ENCODE measurements around the gene ZMIZ1.
"Not testable (repeated sequence)": the region's sequence is repeated elsewhere in the genome, so short reads cannot be mapped to it uniquely, and the experiment has no call there.

Gene ZMIZ1

DNA sequence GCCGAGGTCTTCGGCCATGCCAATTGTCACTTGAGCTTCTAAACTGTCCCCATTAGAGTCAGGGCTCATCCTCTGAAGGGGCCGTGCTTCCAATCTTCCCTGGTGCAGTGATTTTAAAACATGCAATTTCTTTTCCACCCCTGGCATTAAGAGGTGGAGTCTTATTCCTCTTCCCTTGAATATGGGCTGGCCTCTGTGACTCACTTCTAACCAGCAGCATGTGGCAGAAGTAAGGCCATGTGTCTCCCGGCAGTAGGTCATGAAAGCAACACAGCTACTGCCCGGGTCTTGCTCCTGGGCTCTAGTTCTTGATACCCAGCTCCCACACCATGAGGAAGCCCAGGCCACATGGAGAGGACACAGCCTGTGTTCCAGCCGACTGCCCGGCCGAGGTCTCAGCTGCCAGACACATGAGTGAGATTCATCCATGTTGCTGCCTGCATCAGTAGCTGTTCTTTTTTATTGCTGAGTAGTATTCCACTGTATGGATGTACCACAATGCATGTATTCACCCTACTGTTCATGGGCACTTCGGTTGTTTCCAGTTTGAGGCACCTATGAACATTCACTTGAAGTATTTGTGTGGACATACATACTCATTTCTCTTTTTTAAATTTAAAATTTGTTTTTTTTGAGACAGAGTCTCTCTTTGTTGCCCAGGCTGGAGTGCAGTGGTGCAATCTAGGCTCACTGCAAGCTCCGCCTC, 264.0 kb downstream of the ZMIZ1 start:
- FAIRE-seq = not testable (repeated sequence)

DNA sequence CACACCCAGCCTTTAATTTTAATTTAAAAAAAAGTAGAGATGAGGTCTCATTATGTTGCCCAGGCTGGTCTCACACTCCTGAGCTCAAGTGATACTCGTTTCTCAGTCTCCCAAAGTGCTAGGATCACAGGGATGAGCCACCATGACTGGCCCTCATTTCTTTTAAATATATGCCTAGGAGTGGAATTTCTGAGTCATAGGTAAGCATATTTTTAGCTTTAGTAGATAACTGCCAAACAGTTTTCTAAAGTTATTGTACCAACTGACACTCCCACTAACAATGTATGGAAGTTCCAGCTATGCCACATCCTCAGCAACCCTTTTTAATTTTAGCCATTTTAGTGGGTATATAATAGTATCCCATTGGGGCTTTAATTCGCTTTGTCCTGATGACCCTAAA, 264.7 kb downstream of the ZMIZ1 start:
- no peak for FAIRE-seq

DNA sequence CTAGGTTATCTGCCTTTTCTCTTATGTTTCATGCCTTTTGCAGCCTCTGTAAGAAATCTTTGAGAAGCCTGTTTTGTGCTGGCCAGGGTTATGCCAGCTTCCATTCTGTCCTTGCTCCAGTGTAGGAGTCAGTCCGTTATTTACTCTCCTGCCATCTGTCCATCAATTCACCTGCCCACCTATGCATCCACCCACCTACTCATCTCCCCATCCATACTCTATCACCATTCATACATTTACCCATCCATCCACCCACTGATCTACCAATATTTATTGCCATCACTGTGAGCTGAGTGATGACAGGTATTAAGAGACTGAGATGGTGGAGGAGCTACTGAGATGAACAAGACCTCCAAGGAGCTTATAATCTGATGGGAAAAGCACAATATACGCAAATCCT, 265.8 kb downstream of the ZMIZ1 start:
- FAIRE-seq = no peak

DNA sequence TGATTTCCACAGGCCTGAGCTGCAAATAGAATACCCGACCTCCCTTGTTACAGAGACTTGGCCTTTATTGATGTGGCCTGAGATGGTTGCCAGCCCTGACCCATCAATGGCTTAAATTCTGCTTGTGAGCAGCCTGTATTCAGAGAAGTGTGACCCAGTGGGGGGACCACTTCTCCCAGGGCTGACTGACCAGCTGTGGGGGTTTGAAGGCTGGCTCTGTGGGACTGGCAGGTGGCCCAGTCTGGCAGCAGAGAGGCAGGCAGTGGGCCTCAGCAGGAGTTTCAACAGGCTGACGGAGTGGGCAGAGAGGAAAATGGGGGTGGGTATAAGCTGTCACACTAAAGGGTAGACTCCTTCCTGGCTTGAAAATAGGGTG, 266.3 kb downstream of the ZMIZ1 start:
- no peak for FAIRE-seq

DNA sequence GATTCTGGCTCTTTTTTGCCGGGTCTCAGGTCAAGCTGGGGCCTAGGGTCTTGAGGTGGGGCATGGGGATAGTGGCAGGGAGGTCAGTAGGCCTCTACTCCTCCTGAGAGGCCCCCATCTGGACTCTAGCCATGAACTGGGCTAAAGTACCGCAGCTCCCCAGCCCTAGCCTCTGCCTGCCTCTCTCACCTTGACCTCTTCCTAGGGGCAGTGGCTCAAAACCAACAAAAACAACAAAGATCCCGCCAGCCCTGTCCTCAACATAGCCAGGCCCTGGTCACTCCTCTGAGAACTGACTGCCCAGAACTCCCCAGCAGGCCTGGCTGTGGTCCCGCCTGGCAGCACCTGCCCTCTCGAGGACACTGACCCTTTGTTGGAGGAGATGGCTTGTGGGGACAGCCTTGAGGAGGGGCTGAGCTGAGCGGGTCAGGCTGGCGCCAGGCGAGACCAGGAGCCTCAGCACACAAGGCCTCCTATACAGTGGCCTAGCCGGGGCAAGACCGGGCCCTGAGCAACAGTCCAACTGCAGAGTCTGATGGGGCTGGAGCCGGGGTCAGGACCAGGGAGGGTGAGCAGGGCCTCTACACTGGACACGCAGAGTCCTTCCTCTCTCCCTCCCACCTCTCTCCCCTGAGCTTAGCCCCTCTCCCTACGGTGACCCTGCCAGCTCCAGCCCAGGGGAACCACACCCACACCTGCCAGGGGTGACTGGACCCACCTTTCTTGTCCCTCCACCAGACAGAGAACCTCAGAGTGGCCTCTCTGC, 266.9 kb downstream of the ZMIZ1 start:
- no peak for FAIRE-seq

DNA sequence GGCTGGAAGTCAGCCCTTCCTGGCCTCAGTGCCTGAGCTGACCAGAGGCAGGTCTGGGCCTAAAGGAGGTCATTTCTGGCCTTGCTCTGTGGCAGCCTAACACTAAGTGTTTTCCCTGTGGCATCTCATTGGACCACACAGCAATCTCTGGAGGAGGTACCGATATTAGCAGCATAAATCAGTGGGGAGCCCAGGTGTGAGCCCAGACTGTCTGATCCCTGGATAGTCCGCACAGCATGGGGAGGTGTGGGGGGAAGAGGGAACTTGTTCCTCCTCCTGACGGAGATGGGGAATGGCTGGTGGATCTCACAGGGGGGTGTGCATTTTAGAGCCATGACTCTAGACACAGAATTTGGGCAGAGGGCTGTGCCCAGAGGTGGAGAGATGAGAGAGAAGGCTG, 267.5 kb downstream of the ZMIZ1 start:
- FAIRE-seq = no peak

DNA sequence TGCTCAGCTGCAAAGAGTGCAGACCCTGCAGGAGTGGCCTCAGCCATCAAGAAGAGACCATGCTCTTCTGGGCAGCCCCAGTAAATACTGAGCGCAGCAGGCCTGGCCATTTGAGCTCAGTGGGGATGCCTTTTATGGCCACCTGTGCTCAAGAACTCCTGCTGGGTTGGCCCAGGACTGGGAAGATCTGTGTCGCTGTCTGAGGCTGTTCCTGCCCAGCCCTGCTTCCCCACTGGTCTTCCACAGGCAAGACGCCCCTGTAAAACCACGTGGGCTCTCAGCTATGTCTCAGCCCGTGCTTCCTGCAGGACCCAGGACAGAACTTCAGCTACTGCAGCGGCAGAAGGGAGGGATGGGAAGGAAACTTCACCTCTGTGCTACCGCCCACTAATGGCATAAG, 268.0 kb downstream of the ZMIZ1 start:
- FAIRE-seq = no peak

DNA sequence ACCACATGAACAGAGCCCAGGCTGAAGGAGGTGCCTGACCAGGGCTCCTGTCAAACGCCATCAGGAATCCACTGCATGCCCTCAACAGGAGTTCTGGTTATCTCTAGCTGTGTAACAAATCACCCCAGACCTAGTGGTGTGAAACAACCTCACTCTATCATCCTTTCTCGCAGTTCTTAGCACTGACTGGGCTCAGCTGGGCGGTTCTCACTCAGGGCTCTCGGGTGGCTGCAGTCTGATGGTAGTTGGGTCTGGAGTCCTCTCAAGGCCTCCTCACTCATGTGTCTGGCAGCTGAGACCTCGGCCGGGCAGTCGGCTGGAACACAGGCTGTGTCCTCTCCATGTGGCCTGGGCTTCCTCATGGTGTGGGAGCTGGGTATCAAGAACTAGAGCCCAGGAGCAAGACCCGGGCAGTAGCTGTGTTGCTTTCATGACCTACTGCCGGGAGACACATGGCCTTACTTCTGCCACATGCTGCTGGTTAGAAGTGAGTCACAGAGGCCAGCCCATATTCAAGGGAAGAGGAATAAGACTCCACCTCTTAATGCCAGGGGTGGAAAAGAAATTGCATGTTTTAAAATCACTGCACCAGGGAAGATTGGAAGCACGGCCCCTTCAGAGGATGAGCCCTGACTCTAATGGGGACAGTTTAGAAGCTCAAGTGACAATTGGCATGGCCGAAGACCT, 269.2 kb downstream of the ZMIZ1 start:
- FAIRE-seq = not testable (repeated sequence)

DNA sequence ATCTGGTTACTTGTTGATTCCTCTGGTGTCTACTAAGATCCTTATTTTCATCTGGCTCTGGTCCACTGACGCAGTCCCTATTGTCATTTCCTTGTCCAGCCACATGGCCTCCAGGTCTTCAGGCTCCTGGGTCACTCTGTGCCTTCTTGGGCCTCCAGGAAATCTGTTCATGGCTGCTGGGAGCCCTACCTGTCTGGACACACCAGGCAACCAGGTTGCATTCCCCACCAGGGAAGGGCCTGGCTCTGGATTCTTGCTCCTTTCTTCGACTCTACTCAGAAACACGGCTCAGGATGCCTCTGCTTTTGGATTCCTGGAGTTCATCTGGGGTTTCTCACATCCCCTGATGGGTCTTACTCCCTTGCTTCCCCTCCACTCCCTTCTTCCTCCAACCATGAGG, 270.5 kb downstream of the ZMIZ1 start:
- no peak for FAIRE-seq

DNA sequence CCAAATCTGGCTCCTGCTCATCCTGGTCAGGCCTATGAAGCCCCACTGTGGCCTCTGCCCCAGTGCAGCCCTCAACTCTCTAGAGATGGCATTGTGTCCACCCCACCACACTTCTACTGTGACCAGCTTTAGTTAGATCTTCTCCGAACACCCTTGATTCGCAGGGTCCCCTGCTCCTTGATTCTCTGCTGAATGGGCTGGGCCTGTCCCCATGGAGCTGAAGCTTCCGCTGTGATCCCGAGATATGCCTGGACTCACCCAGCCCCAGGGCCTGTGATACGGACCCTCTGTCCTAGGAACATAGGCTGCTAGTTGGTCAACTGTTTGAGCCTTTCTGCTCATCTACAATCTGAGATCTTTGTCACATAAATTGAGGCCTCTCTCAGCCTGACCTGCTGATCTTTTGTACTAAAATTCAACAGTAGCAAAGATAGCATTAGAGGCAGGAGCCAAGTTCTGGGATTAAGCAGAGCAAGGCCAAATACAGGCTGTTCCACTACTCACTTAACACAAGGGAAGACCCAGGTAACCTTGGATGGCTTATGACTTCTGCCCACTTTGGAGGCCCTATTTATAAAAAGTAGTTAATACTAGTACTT, 272.0 kb downstream of the ZMIZ1 start:
- FAIRE-seq = no peak

DNA sequence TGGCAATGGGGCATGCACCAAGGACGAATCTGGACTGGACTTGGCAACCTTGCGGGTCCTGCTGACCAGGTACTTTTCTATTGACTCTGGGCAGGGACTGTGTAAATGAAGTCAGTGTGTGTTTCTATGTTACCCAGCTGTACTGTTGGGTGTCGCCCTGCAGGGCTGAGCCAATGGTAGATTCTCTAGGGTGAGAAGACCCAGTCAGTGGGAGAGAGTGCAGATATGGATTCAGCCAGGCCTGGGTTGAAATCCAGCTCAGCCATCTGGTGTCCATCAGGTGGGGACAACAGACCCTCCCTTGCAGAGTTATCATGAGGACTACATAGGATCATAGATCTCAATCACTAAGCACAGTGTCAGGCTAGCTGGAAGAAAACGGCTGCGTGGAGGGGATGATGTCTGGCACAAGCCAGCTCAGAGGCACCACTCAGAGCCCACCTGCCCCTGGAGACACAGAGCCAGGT, 273.6 kb downstream of the ZMIZ1 start:
- no peak for FAIRE-seq

DNA sequence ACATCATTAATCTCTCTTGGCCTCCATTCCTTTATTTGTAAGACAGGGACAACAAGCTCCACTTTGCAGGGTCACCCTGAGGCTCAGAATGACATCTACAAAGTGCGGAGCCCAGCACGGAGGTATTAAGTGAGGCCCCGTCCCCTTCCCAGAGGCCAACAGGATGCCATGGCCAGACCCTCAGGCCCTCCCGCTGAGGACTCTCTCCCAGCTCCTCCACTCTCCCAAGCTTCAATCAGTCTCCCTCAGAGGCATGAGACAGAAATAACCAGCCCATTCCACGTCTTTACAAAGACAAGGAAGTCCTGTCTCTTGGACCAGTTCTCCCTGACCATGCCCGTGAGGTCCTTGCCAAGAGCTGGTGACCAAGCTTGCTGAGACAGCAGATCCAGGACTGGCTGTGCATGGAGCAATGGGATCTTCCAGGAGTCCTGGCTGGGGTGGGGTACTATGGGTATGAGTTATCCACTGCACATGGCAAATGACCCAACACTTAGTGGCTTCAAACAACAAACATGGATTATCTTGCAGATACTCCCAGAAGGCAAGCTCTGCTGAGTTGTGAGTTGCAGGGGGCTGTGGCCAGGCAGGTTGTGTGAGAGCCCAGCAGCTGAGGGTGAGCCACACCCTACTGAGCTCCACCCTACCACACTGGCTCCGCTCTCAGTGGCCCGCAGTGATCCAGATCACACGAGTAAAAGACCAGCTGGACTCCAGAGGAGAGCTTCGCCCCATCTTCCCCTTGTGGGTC, 274.2 kb downstream of the ZMIZ1 start:
- FAIRE-seq = no peak

DNA sequence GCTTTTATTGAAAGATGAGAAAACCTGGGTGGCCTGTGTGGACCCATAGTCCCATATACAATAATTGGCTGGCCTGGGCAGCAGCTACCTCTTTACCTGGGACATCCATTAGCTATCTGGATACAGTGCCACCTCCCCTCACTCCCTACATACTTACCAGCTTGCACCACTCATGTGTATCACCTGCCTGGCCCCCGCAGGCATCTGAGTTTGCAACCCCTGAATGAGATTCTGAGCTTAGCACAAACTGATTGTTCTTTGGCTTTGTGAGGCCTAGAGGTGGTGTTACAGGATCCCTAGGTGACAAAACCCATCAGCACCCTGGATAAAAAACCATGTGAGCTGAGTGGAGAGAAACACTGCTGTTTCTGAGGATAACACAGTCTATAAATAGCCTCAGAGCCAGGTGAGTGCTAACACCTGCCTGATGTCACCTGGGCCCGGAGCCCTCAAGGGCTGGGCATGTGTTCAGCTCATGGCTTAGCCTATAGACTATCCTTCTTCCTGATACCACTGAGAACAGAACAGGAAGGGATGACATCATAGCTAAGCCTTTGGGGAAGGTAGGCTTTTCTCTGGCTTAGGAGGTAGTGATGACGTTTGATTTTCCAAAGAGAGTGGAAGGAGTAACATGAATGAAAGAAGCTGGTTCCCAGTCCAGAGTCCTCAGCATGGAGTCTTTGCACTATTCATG, 275.9 kb downstream of the ZMIZ1 start:
- no peak for FAIRE-seq

DNA sequence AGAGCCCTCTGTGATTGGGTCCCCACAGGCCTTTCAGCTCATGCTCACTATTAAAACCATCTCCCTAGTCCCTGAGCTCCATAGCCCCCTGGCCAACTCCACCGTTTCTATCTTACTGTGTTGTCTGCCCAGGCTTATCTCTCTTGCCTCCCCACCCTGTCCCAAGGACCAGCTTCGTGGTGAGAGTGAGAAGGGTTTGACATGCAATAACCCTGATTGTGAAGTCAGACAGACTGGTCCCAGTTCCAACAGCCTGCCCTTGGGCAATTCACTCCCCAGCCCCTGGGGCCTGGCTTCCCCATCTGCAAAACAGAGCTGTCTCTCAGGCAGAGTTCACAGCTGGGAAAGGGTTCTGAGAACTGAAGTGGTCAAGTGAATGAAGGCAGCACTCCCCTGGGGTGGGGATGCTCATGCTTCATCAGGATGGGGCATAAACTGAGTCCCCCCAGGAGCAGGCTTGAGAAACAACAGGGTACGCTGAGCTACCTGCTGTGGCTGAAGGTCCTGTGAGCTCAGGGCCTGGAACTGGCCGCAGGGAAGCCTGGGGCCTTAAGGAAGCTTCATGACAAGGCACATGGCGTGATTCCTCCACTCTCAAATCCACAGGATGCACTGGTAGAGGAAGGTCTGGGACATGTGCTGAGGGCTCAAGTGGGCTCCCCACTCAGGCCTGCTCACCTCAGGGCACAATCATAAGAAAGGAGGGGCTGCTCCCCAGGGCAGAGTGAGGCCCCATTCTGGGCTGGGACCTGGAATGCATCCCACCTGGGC, 276.7 kb downstream of the ZMIZ1 start:
- no peak for FAIRE-seq

DNA sequence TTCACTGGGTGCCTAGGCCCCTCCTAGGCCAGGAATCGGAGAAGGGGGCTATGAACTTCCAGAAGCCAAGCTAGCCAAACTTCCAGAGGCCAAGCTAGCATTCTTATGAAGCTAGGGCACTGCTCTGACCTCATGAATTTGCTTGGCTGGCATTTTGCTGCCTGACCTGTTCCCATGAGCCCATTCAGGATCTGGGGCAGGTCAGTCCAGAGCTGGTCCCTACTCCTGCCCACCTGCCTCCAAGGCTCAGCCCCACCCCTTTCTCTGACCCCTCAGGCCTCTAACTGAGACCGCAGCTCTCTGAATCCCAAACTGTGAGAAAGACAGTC, 277.2 kb downstream of the ZMIZ1 start:
- no peak for FAIRE-seq

DNA sequence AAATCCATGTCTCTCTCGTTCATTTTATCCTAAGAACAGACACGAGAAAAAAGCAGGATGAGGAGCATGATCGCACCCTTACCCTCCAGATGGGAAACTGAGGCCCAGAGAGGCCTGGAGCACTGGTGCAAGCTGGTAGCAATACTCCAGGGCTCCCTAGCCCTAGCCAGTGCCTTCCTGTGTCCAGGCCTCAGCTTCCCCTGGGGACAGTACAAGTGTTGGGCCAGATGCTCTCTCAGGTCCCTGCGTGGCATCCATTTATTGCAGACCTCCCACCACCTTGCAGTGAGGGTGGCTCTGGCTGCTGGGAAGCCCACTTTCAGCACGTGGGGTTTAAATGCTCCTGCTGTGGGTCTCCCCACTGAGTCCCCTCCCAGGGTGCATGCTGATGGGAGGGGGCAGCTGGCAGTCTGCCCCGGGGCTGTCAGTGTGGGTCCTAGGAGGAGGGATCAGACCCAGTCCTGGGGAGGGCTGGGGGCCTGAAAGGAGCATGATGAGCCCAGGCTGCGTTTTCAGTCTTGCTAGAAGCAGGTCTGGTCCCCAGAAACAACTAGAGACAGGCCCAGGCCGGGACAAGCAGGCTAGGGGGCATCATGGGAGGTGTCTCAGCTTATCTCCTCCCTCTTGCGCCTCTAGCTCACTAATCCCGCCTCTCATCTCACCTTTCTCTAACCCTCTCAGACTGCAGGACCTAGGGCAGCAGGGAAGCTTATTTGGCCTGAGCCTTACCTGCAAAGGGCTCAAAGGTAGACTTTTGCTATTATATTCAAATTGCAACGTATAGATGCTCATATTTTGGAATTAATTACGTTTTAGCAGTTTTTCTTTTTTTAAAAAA, 277.8 kb downstream of the ZMIZ1 start:
- no peak for FAIRE-seq

DNA sequence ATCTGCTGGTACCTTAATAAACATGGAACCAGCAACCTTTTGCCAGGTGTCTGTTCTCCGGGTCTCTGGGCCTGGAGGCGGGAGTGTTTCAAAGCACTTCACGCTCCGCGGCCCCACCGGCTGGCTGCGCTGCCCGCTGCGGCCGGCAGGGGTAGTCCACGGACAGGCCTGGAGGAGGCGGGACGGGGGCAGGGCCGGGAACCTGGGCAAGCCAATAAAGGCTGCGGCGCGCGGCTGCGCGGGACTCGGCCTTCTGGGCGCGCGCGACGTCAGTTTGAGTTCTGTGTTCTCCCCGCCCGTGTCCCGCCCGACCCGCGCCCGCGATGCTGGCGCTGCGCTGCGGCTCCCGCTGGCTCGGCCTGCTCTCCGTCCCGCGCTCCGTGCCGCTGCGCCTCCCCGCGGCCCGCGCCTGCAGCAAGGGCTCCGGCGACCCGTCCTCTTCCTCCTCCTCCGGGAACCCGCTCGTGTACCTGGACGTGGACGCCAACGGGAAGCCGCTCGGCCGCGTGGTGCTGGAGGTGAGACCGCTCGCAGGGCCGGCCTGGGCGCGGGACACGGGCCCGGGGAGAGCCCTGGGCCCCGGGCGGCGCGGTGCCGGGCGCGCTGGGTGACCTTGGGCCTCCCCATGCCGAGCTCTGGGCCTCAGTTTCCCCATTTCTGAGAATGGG, 278.6 kb downstream of the ZMIZ1 start, which contains the start of gene PPIF:
PPIF (plus strand) TSS at position 244 of the 668 bp plus-strand sequence; CDS start at position 324, 80 bp downstream.
- no peak for FAIRE-seq

DNA sequence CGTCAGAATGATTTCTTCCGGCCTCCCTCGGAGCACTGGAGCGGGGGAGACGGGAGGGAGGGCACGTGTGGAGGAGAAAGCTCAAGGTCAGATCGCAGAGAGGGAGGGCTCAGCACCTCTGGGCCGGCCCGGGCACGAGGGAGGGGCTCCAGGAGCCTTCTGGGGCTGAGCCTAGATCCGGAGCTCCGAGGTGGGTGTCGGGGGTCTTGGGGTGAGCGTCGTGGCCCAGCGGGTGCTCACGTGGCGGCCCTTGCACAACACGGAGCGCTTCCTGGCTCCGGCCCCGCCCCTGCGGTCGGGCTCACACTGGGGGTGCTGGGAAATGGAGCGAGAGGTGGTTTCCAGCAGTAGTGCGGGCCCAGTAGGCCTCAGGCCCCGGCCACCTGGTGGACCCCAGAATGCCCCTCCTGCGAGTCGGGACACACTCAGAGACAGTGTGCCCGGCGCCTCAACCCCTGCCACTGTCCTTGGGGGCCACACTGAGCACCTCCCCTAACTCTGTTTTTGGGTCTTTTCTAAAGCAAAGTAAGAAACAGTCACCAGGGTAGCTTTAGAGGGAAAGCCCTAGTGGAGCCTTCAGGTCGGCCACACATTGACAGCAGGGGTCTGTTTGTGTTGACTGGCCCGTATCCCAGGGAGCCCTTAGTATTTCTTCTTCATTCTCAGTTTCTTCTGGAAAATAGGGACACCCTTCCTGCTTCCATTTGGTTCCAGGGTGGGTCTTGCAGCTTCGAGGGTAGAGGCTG, 279.3 kb downstream of the ZMIZ1 start:
- no peak for FAIRE-seq

DNA sequence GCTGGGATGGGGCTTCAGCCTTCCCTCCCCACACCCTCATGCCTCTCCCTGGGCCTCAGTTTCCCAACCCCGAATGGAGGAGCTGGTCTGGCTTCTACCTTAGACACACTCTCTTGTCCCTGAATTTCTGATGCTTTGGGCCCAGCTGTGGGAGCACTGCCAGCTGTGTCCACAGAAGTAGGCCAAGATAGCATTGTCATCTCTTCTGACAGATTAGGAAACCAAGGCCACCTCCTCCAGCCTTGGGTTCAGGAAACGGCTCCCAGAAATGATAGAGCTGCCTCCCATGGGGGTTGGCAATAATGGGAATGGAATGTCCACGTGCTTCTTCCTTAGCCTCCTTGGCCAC, 279.8 kb downstream of the ZMIZ1 start:
- FAIRE-seq = no peak
